SHP77 (cell line): ENCODE data around the gene HOXA6.

Source experiments
- DNase-seq, 2 experiments: peaks; one replicate each; lab custom pipeline; 2025; lab: John Stamatoyannopoulos, UW

HOXA6 gene

DNA sequence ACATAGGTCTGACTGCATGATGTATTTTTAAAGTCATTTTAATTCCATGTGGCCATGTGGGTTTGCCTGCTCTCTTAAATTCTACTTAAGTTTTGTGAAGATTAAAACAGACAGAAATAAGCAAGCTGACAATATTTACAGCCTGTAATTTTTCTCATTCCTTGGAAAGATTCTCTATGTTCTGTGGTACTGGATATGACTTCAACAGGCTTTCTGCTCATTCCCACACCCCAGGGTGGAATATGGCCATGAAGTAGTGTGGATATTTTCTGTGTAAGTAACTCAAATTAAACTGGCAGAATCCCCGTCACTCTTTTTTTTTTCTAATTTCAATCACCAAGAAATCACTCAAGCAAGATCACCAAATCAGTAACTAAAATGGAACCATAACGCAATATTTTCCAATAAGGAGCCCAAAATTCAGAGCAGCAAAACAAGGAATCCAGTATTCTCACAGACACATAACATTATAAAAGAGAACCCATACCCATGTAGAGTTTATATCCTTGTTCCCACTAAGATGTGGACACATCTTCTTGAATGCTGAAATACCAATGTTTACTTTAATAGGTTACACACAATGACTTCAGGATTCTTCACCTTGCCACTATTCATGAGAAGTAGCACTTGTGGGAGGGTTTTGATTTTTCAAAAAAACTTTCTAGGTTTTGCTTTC, 9.8 kb downstream of the HOXA6 start:
- no peak for DNase-seq

DNA sequence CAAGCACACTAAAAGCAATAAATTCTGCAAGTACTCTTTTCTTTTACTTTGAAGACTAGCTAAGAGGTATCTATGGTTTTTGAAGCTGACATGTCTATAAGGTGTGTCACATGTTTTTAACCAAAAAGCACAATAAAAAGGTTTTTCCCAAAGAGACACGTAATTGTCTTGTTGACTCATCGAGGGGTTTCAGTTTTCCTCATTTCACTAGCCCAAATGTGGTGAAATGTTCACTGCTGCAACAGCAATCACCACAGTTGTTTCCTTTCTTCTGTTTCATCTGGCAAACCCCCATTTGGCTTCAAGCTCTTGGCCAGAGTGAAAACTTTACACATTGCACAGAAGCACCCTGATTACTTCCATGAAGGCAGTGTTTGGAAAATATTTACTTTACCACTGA, 13.2 kb downstream of the HOXA6 start:
- DNase-seq, result no peak

- DNase-seq, result no peak
These were observed 14.0 kb downstream of the HOXA6 start for GRCh38 chr7:27133409-27134231.

GRCh38 chr7:27132978-27133377, 14.6 kb downstream of the HOXA6 start:
- no peak for DNase-seq

GRCh38 chr7:27132214-27132613, 15.4 kb downstream of the HOXA6 start:
- DNase-seq, result no peak

- no peak for DNase-seq
These were observed 16.2 kb downstream of the HOXA6 start for GRCh38 chr7:27131390-27131819.

DNA sequence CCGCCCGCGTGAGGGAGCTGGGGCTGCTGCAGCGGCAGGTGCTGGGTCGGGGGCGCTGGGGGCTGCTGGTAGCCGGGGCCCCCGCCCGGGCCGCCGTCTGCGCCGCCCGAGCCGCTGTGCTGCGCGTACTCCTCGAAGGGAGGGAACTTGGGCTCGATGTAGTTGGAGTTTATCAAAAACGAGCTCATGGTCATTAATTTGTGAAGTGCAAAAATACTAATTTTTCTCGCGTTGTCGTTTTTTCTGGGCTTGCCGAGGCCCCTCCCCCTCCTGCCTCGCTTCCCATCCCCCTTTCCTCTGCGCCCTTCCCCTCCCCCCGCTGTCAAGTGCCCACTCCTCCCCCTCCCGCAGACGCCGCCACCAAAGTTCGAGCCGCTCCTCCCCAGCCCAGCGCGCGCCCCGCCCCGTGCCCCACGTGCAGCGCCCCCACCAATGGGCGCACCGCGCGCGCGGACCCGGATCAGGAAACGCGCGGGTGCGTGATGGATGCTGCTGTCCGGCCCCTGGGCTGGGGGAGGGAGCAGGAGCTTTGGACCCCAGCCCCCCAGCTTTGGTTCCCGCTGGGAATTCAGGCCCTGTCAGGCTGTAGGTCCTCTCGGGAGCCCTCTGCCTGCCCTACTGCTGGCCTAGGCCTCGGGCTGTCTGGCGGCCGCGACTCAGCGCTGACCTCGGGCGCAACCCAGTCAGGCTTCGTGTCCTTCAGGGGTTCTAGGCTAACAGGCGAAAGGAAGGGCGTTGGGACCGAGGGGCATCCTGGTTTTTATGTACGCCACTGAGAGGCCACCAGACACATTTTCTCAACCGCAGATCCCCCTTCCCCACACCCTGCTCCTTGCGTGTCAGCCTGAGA, 16.8 kb downstream of the HOXA6 start, which contains the start of gene HOXA4:
HOXA4 (minus strand) TSS at position 218 of the 850 bp plus-strand sequence; CDS start at position 194, 24 bp downstream.
- DNase-seq, result no peak

DNA sequence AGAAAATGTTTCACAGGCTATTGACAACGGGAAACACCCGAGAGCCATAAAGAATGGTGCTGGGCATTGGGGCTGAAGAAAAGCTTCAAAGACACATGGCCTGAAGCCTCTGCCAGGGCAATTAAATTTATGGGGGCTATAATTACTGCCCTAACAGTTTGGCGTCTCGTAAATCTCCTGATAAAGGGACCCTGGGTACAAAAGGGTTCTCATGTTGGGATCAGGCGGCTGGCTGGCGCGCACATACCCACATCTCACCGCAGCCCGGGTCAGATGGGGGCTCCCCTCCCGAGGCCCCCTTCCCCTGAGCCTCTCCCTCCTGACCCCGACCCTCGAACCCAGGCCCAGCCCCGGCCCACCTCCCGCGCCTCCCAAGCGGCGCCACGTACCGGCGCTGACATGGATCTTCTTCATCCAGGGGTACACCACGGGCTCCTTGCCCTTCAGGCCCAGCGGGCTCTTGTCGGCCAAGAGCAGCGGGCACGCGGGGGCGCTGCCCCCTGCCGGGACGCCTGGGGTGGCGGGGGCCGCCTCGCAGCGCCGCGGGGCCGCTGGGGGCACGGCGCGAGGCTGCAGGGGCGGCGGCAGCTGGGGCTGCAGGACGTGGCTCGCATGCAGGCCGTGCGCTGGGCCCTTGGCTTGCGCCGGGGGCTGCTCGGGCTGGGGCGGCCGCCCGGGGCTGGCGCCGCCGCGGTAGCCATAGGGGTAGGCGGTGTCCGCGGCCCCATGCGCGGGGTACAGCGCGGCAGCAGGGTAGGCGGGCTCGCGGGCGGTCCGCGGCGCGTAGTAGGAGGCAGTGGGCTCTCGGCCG, 17.6 kb downstream of the HOXA6 start:
- no peak for DNase-seq

- DNase-seq, result no peak
These were observed 18.5 kb downstream of the HOXA6 start for GRCh38 chr7:27128776-27129728.

GRCh38 chr7:27128034-27128433, 19.5 kb downstream of the HOXA6 start:
- DNase-seq, result no peak

DNA sequence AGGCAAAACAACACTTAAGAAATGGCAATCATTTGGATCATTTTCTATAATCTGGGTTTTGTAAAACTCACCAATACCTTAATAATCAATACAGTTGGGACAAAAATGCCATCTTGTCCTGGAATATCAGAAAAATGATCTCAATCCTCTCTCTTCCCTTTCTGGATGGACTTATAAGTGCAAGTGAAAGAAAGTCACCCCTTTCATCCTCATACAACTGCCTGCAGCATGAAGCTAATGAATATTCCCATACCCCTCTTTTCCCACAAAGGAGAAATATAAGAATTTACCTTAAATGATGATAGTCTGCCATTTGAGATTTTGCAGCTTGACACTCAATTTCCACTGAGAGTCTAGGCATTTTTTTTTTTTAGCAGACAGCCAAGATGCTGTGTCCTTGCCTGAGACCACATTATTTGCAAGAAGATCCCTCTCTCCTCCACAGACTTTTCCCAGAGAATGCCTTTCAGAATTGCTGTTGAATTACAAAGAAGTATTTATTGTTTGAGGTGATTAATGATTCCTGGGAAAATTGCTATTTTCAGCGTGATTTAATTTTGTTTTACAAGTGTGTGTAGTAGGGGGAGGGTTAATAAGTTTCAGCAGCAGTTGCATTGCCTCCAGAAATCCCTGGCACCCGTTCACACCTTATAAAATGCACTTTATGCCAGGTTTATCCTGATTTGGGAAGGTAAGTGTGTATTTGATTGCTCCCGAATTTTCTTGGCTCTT, 20.8 kb downstream of the HOXA6 start:
- DNase-seq, result no peak

- no peak for DNase-seq
These were observed 21.6 kb downstream of the HOXA6 start for GRCh38 chr7:27125986-27126394.

DNA sequence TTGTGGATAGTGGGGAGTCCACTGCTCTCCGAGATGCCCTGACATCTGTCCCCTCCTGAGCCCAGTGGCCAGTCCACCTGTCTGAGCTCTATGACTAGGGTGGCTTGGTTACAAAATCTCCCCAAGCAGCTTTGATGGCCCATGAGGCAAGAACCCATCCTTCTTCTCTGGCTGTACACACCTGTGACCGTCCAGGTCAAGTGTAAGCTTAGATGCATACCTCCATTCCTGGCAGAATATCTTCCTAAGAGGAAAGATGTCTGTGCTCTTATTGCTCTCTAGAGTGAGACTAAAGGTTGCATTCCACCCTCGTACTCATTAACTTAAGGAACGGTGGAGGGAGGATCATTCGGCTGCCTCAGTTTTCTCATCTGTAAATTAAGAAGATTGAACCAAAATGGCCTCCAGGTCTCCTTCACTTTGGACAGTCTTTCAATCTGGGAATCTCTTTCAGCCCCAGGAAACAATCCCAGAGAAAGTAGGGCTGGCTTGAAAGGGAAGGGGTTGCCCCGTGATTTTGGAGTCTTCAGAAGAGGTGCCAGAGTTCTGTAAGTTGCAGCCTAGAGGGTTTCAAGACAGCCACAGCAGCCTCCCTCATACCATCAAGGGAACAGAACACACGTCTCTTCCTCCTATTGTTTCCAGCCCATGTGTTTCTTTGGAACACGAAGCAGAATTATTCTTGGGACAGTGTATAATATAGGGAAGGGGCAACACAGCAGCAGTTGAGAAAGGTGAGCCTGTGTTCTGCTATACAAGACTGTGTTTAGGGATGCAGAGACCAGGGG, 22.5 kb downstream of the HOXA6 start:
- DNase-seq, result no peak

GRCh38 chr7:27124096-27124901, 23.3 kb downstream of the HOXA6 start:
- no peak for DNase-seq

DNA sequence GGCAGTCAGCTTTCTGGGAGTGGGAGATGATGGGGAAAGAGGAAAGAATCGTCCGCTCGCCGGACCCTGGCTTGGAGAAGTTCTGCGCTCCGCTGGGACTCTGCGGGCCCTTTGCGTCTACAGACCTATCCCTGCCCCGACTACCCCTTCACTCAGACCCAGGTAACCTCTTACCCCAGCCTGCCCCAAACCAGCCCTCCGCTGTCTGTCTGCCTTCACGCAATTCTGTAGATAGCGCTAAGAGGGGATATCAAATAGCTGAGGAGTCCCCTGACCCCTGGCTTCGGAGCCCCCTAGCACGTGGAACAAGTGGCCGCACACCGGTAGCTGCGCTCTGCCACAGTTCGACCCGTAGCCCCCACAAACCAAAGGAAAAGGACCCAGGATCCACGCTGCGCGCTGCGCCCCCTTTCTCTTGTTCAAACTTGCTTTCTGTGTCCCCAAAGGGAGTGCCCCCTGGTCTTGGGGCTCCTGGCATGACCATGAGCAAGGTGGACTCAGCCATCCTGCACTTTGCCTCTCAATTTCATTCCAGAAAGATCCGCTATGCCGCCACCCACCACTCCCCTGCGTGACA, 24.0 kb downstream of the HOXA6 start:
- no peak for DNase-seq

DNA sequence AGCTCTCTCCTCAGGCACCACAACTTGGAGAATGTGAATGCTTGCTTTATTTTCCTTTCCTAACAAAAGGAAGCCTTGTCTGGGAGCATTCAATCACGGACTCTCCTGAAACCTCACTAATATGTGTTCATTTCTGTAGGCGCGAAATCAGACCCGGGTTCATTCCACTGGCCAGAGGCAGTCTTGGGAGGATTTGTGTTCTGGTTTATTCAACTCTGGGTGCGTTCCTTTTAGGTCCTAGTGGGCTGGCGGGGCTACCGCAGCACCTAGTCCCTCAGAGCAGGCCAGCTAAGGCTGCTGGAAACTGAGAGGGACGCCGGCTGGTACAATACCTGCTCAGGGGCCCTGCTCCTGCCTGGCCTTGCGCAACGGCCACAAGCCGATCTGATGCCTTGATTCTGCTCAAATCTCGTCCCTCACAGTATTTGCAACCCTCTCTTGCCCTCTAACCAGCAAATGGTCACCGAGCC, 24.5 kb downstream of the HOXA6 start:
- no peak for DNase-seq

GRCh38 chr7:27122077-27122910, 25.3 kb downstream of the HOXA6 start:
- DNase-seq, result no peak
